SHP77 treated with DMSO at 0.1 percent for 48 hours (cell line): Measurements from ENCODE around the gene NCBP2L.

Source experiments
- DNase-seq: peaks from one replicate; lab custom pipeline; 2025; lab: John Stamatoyannopoulos, UW

NCBP2L gene

GRCh38 chrX:107777536-107777832, at the start of gene NCBP2L:
NCBP2L (plus strand) TSS chrX:107777733; CDS start chrX:107794221, 16,488 bp downstream.
- no peak for DNase-seq

- no peak for DNase-seq
Measured at GRCh38 chrX:107728371-107729099, 49.0 kb upstream of the NCBP2L start.

GRCh38 chrX:107729558-107730297, 47.8 kb upstream of the NCBP2L start:
- no peak for DNase-seq

GRCh38 chrX:107730298-107730655, 47.3 kb upstream of the NCBP2L start:
- no peak for DNase-seq

- DNase-seq = no peak
Measured at GRCh38 chrX:107730991-107731766, 46.4 kb upstream of the NCBP2L start.

GRCh38 chrX:107731831-107732502, 45.6 kb upstream of the NCBP2L start:
- DNase-seq = no peak

- no peak for DNase-seq
Measured at GRCh38 chrX:107733686-107734085, 43.8 kb upstream of the NCBP2L start.

GRCh38 chrX:107734646-107735045, 42.9 kb upstream of the NCBP2L start:
- no peak for DNase-seq

- no peak for DNase-seq
Measured at GRCh38 chrX:107736781-107737531, 40.6 kb upstream of the NCBP2L start.

- DNase-seq = no peak
Measured at GRCh38 chrX:107738272-107738671, 39.3 kb upstream of the NCBP2L start.

- no peak for DNase-seq
Measured at GRCh38 chrX:107738768-107739167, 38.8 kb upstream of the NCBP2L start.

GRCh38 chrX:107739541-107739940, 38.0 kb upstream of the NCBP2L start:
- DNase-seq = no peak

- no peak for DNase-seq
Measured at GRCh38 chrX:107741404-107741790, 36.1 kb upstream of the NCBP2L start.

GRCh38 chrX:107742700-107743191, 34.8 kb upstream of the NCBP2L start:
- DNase-seq = no peak

GRCh38 chrX:107743995-107744394, 33.5 kb upstream of the NCBP2L start:
- no peak for DNase-seq

GRCh38 chrX:107744868-107745267, 32.7 kb upstream of the NCBP2L start:
- DNase-seq = no peak

- DNase-seq = no peak
Measured at GRCh38 chrX:107747596-107748161, 29.9 kb upstream of the NCBP2L start.

GRCh38 chrX:107748506-107748905, 29.0 kb upstream of the NCBP2L start:
- no peak for DNase-seq

GRCh38 chrX:107750263-107750662, 27.3 kb upstream of the NCBP2L start:
- DNase-seq = no peak

- DNase-seq = no peak
Measured at GRCh38 chrX:107750861-107751445, 26.6 kb upstream of the NCBP2L start.

- no peak for DNase-seq
Measured at GRCh38 chrX:107752043-107752442, 25.5 kb upstream of the NCBP2L start.
